Muscle of back (tissue), 11 donors: Measurements from ENCODE around the gene TMEM178B. TPM values are rescaled to one million over a fixed set of nuclear protein-coding genes. Genes with fewer than 3 reads are reported as not detected.
A peak's percentile ranks its signal among the peaks of the same experiment; 100 is the strongest.

Source experiments
- DNase-seq, 3 donors: peaks; one replicate each; pipeline versions ENCODE4 v3.0.0 to v3.0.0-alpha.2; 2013
- polyA plus RNA-seq, 10 donors: library from polyadenylated mRNA; unstranded; fragments of 120-200 nt; gene quantifications; one replicate each; pipeline ENCODE4 v1.2.1, GENCODE V29; 2013; ENCODE audit not compliant: insufficient read length in 10 of 10

The TMEM178B gene
- polyA plus RNA-seq, 10 donors = 0.38 to 1.4 (median 0.58) TPM

GRCh38 chr7:141461924-141462323, 388.1 kb downstream of the TMEM178B start:
- no peak for DNase-seq

- no peak for DNase-seq
These were observed 389.1 kb downstream of the TMEM178B start for GRCh38 chr7:141462958-141463357.

- DNase-seq = no peak
These were observed 390.1 kb downstream of the TMEM178B start for GRCh38 chr7:141463986-141464385.

GRCh38 chr7:141464551-141464950, 390.7 kb downstream of the TMEM178B start:
- DNase-seq = no peak

- DNase-seq = peak in 2 of 3 donors; percentile 18 to 30
These were observed 392.5 kb downstream of the TMEM178B start for GRCh38 chr7:141466151-141466904.

- DNase-seq = no peak
These were observed 394.5 kb downstream of the TMEM178B start for GRCh38 chr7:141468341-141468740.

- DNase-seq = no peak
These were observed 401.8 kb downstream of the TMEM178B start for GRCh38 chr7:141475679-141476078.

GRCh38 chr7:141477865-141478264, 404.0 kb downstream of the TMEM178B start:
- no peak for DNase-seq

GRCh38 chr7:141478845-141479244, 405.0 kb downstream of the TMEM178B start:
- no peak for DNase-seq

- DNase-seq = no peak
These were observed 407.1 kb downstream of the TMEM178B start for GRCh38 chr7:141480953-141481352.

- no peak for DNase-seq
These were observed 408.1 kb downstream of the TMEM178B start for GRCh38 chr7:141481971-141482370.

- DNase-seq = no peak
These were observed 409.2 kb downstream of the TMEM178B start for GRCh38 chr7:141483044-141483443.

GRCh38 chr7:141484907-141485306, 411.0 kb downstream of the TMEM178B start:
- no peak for DNase-seq

GRCh38 chr7:141486959-141487358, 413.1 kb downstream of the TMEM178B start:
- DNase-seq = no peak

GRCh38 chr7:141490474-141490873, 416.6 kb downstream of the TMEM178B start:
- DNase-seq = no peak

GRCh38 chr7:141495057-141495456, 421.2 kb downstream of the TMEM178B start:
- DNase-seq = no peak

GRCh38 chr7:141497391-141497790, 423.5 kb downstream of the TMEM178B start:
- peak in 2 of 3 donors; percentile 36 to 43 for DNase-seq

GRCh38 chr7:141500608-141501007, 426.7 kb downstream of the TMEM178B start:
- no peak for DNase-seq

- DNase-seq = no peak
These were observed 427.6 kb downstream of the TMEM178B start for GRCh38 chr7:141501451-141501850.

- DNase-seq = peak in 1 of 3 donors; percentile 13
These were observed 437.4 kb downstream of the TMEM178B start for GRCh38 chr7:141511316-141511675.

- peak in 1 of 3 donors; percentile 10 for DNase-seq
These were observed 438.0 kb downstream of the TMEM178B start for GRCh38 chr7:141511676-141512396.

- no peak for DNase-seq
These were observed 438.7 kb downstream of the TMEM178B start for GRCh38 chr7:141512597-141512996.

GRCh38 chr7:141513720-141514119, 439.9 kb downstream of the TMEM178B start:
- DNase-seq = no peak
